Right lobe of liver (tissue), 6 donors: ENCODE data around the gene IGSF21. TPM values are rescaled to one million over a fixed set of nuclear protein-coding genes. Genes with fewer than 3 reads are reported as not detected.

ENCODE experiments used
- ATAC-seq, 4 donors: fragments of 200-7000 bp; cut with Tn5 transposase; one replicate each; pipeline ENCODE4 v1.9.1; 2020; ENCODE audit warnings: mild to moderate bottlenecking in 4 of 4, moderate library complexity in 4 of 4
- DNase-seq, 3 donors: peaks; one replicate each; pipeline ENCODE4 v3.0.0-alpha.2; 2020
- H3K27ac ChIP-seq, 3 donors: fragments of 200-600 bp; one replicate each; pipeline ENCODE4 v1.8.0; 2022
- H3K27me3 ChIP-seq, 2 donors: fragments of 200-600 bp; one replicate each; pipeline ENCODE4 v1.8.0; 2022
- H3K36me3 ChIP-seq, 4 donors: fragments of 200-600 bp; sonication (generic) in 1 of 4; one replicate each; pipeline versions ENCODE4 v1.5.1 to v1.8.0; 2017 to 2022; ENCODE audit warnings: control low read depth in 1 of 4
- H3K4me1 ChIP-seq, 4 donors: fragments of 200-600 bp; sonication (generic) in 1 of 4; one replicate each; pipeline versions ENCODE4 v1.5.1 to v1.8.0; 2017 to 2022; ENCODE audit warnings: control low read depth in 1 of 4
- H3K4me3 ChIP-seq, 3 donors: fragments of 200-600 bp; one replicate each; pipeline ENCODE4 v1.8.0; 2022
- H3K9me3 ChIP-seq, 4 donors: fragments of 200-600 bp; sonication (generic) in 1 of 4; one replicate each; pipeline versions ENCODE4 v1.5.1 to v1.8.0; 2017 to 2022; ENCODE audit warnings: control low read depth in 1 of 4
- CTCF ChIP-seq, 4 donors: fragments of 200-600 bp in 3 of 4; fragments of 450-650 bp in 1 of 4; IDR thresholded peaks; one replicate each; pipeline versions ENCODE4 v1.5.1 to v1.8.0; 2016 to 2022; ENCODE audit warnings: antibody characterized with exemption in 4 of 4, mild to moderate bottlenecking in 2 of 4
- POLR2A ChIP-seq: fragments of 450-650 bp; IDR thresholded peaks from one replicate; pipeline ENCODE4 v1.6.1; 2017; ENCODE audit warnings: antibody characterized with exemption, mild to moderate bottlenecking
- WGBS: methylation state at CpG from one replicate; pipeline ENCODE4 v1.1.6; 2018; ENCODE audit warnings: low coverage, low lambda C conversion rate; ENCODE audit not compliant: insufficient coverage; ENCODE audit errors: missing lambda C conversion rate; 5-methylcytosine and 5-hydroxymethylcytosine counted together
- intact Hi-C, 2 donors: fragments of 100-400 bp; cut with DNase I; formaldehyde crosslinking; loops; one replicate each; pipeline versions ENCODE4 v1.11.2 to v1.14.1; 2022
- total RNA-seq, 6 experiments: library from RNA; depleted of rRNA in 2 of 6; stranded (reverse); fragments of >200 nt in 2 of 6; fragmentation: NEBNext Ultra II Directional in 3 of 6; extraction: Animal tissue kit (Norgen Biotek cat#: 25700) in 3 of 6; gene quantifications; one replicate each; pipeline versions ENCODE4 v1.1.0 to v1.2.4, GENCODE V29; 2016 to 2023
- donor health status: DM: no; HTN: yes; CAD: no.
- donor health status: DM: no; HTN: no; CAD: no.
- donor health status: DM: no; HTN: no; CAD: no.
- donor health status: DM: no; HTN: yes; CAD: no.
- donor health status: DM: no; HTN: yes; CAD: no.

IGSF21 gene
- total RNA-seq, 6 experiments from 2014 or later: 0.34 to 2.0 (median 0.71) TPM

- TF ChIP-seq CTCF (IDR thresholded peaks at IDR 0.05): no peak
- no peak for TF ChIP-seq POLR2A
These were observed 229.2 kb downstream of the IGSF21 start for GRCh38 chr1:18336801-18337200.

GRCh38 chr1:18337757-18338156 lies 230.2 kb downstream of the IGSF21 start:
- H3K36me3 ChIP-seq: no peaks in the 10 kb centered on the region
- TF ChIP-seq CTCF (IDR thresholded peaks at IDR 0.05) (no peak), POLR2A (no peak)
- intact Hi-C loops: no loop called here
- 52% methylated on average over 8 of the region's 9 CpGs for WGBS
- no peak for DNase-seq
- no peak for ATAC-seq
- no peak overlapping the region for H3K4me3 ChIP-seq
- H3K4me1 ChIP-seq: no peaks in the 10 kb centered on the region
- no peaks in the 10 kb centered on the region for H3K9me3 ChIP-seq
- H3K27ac ChIP-seq: no peak overlapping the region
- H3K27me3 ChIP-seq: no peaks in the 10 kb centered on the region

More at GRCh38 chr1:18336801-18337200, 229.2 kb downstream of the IGSF21 start:
- Histone ChIP-seq H3K4me3 (no peak overlapping the region), H3K27me3 (no peaks in the 10 kb centered on the region), H3K4me1 (no peaks in the 10 kb centered on the region), H3K27ac (no peak overlapping the region), H3K9me3 (no peaks in the 10 kb centered on the region), H3K36me3 (no peaks in the 10 kb centered on the region)
- DNase-seq (no peak), ATAC-seq (no peak)
- WGBS: 62% methylated on average over 4 of the region's 4 CpGs
- intact Hi-C loops: no loop called here

GRCh38 chr1:18339161-18339560 lies 231.6 kb downstream of the IGSF21 start:
- no peaks in the 10 kb centered on the region for H3K4me1 ChIP-seq
- no peak for TF ChIP-seq POLR2A
- TF ChIP-seq CTCF (IDR thresholded peaks at IDR 0.05): no peak
- intact Hi-C loops: no loop called here
- no peaks in the 10 kb centered on the region for H3K27me3 ChIP-seq
- H3K27ac ChIP-seq: no peak overlapping the region
- no peak for DNase-seq
- ATAC-seq: no peak
- H3K4me3 ChIP-seq: no peak overlapping the region
- WGBS: 80% methylated on average over 2 of the region's 11 CpGs
- no peaks in the 10 kb centered on the region for H3K9me3 ChIP-seq
- no peaks in the 10 kb centered on the region for H3K36me3 ChIP-seq

- no peaks in the 10 kb centered on the region for H3K27me3 ChIP-seq
- no peak overlapping the region for H3K4me3 ChIP-seq
- WGBS: 33% methylated on average over 1 of the region's 2 CpGs
- TF ChIP-seq POLR2A (no peak), CTCF (IDR thresholded peaks at IDR 0.05) (no peak)
- H3K36me3 ChIP-seq: no peaks in the 10 kb centered on the region
- DNase-seq: no peak
- intact Hi-C loops: no loop called here
- ATAC-seq: no peak
- H3K9me3 ChIP-seq: no peaks in the 10 kb centered on the region
- H3K27ac ChIP-seq: no peak overlapping the region
- no peaks in the 10 kb centered on the region for H3K4me1 ChIP-seq
These were observed 232.7 kb downstream of the IGSF21 start for GRCh38 chr1:18340158-18340764.

GRCh38 chr1:18340787-18341186 lies 233.2 kb downstream of the IGSF21 start:
- WGBS: 53% methylated on average over 2 of the region's 2 CpGs
- no peak for ATAC-seq
- DNase-seq: no peak
- Histone ChIP-seq H3K9me3 (no peaks in the 10 kb centered on the region), H3K27ac (no peak overlapping the region), H3K36me3 (no peaks in the 10 kb centered on the region), H3K4me1 (no peaks in the 10 kb centered on the region), H3K4me3 (no peak overlapping the region), H3K27me3 (no peaks in the 10 kb centered on the region)
- intact Hi-C loops: no loop called here
- TF ChIP-seq CTCF (IDR thresholded peaks at IDR 0.05) (no peak), POLR2A (no peak)
